GM04504 (cell line): ENCODE results near the gene POLR2J.
"Not testable (repeated sequence)": the region's sequence is repeated elsewhere in the genome, so short reads cannot be mapped to it uniquely, and the experiment has no call there.

Experiments
- DNase-seq: peaks from one replicate; pipeline ENCODE4 v3.0.0-alpha.2; 2012; ENCODE audit warnings: low read depth

POLR2J gene

GRCh38 chr7:102466097-102466496 lies 12.6 kb downstream of the POLR2J start:
- DNase-seq, result no peak

DNA sequence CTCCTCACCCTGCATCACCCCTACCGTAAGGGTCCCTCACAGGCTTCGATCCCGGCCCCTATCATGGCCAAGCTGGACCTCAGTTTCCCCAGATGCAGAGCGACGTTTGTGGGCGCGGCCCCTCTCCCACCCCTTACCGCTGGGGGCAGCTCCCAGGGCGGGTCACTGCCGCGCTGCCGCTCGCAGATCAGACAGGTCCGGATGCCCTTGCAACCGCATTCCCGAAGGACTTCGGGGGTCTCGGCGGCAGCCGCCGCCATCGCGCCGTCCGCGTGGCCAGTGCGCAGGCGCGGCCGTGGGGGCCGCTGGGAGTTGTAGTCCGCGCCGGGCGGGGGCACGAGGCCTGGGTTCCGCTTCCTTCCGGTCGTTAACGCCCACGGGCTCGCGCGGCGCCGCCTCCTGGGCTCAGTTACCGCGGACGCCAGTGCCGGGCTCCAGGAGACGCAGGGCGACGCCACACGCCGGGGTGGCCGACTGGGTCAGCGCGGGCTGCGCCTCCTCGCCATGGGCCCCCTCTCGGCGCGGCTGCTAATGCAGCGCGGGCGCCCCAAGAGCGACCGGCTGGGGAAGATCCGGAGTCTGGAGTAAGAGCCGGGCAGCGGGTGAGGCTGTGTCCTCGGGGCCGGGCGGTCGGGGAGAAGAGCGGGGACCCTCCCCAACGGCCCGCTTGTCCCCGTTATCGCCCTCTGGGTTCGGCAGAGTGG lies 14.0 kb downstream of the POLR2J start, which contains the start of the genes ALKBH4 and LRWD1:
ALKBH4 (minus strand) TSS at position 287 of the 704 bp plus-strand sequence; CDS start at position 260, 27 bp downstream.
LRWD1 (plus strand) TSS at position 408 of the 704 bp plus-strand sequence; CDS start at position 505, 97 bp downstream.
- DNase-seq, result peak; percentile 79

DNA sequence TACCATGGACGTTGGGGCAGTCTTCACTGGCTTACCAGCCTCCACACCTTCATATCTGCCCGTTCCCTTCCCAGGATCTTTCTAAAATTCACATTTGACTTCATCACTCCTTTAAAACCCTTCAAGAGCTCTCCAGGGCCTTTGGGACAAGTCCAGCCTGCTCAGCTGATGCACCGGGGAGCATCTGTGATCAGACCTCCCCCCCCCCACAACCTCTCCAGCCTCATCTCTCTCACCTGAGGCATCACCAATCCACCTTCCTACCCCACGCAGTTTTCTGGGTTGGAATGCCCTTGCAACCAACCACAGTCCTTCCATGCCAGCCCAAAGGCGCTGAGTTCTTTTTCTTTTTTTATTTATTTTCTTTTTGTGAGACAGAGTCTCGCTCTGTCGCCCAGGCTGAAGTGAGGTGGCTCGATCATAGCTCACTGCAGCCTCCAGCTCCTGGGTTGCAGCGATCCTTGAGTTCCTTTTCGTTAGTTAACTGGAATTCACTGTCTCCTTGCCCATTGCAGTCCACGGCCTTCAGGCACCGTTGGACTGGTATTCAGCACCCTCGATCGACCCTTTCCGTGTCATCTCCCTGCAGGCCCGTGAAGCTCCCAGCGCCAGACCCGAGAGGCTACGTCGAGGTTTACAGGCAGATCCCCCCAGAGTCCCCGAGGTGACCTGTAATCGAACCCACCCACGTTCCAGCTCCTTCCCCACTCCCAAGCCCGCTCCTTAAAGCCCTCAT lies 14.7 kb downstream of the POLR2J start:
- DNase-seq, result no peak

- no peak for DNase-seq
Measured at GRCh38 chr7:102460467-102460866, 18.3 kb downstream of the POLR2J start.

- no peak for DNase-seq
Measured at GRCh38 chr7:102459221-102459844, 19.4 kb downstream of the POLR2J start.

- DNase-seq, result no peak
Measured at GRCh38 chr7:102457352-102457924, 21.3 kb downstream of the POLR2J start.

GRCh38 chr7:102456327-102456726 lies 22.4 kb downstream of the POLR2J start:
- DNase-seq, result no peak

- no peak for DNase-seq
Measured at GRCh38 chr7:102455596-102455995, 23.1 kb downstream of the POLR2J start.

GRCh38 chr7:102454932-102455331 lies 23.8 kb downstream of the POLR2J start:
- DNase-seq, result not testable (repeated sequence)

GRCh38 chr7:102454468-102454867 lies 24.3 kb downstream of the POLR2J start:
- DNase-seq, result no peak

GRCh38 chr7:102453319-102453718 lies 25.4 kb downstream of the POLR2J start:
- DNase-seq, result no peak

DNA sequence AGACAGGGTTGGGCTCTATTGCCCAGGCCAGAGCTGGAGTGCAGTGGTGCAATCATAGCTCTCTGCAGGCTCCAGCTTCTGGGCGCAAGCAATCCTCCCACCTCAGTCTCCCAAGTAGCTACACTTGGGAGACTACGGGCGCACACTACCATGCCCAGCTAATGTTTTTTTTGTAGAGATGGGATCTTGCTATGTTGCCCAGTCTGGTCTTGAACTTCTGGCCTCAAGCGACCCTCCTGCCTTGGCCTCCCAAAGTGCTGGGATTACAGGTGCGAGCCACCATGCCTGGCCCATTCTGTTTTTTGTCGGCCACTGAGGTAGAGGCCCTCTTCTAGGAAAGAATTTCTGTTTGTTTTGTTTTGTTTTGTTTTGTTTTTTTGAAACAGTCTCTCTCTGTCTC lies 26.3 kb downstream of the POLR2J start:
- no peak for DNase-seq

DNA sequence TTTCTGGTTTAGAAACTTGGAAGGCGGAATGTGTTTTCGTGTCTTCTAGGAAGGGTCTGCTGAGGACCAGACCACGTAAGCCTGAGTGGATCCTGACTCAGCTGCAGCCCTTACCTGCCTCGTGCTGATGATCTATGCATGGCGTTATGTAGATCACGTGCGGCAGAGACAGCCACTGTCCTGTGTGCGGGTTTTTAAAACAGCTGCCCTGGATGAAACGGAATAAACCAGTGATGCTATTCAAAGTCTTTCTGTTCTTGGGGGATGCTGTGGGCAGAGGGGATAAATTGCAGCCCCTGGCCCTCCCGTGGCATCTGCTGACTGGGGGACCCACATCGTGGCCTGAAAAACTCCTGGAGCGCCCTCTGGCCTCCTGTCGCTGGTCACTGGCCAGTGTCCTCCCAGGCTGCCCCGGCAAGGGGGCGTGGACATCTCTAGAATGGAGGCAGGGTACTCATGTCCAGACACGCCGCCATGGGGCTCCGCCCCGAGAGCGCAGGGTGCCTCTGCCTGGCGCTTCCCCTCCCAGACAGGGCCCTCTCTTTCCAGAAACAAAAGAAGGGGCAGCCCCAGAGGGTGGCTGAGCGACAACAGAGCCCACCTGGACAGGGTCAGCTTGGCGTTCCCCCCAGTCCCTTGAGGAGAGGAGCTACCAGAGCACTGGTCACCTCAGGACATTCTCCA lies 27.2 kb downstream of the POLR2J start:
- no peak for DNase-seq

- DNase-seq, result no peak
Measured at GRCh38 chr7:102450242-102450641, 28.5 kb downstream of the POLR2J start.

GRCh38 chr7:102449136-102449535 lies 29.6 kb downstream of the POLR2J start:
- DNase-seq, result no peak

DNA sequence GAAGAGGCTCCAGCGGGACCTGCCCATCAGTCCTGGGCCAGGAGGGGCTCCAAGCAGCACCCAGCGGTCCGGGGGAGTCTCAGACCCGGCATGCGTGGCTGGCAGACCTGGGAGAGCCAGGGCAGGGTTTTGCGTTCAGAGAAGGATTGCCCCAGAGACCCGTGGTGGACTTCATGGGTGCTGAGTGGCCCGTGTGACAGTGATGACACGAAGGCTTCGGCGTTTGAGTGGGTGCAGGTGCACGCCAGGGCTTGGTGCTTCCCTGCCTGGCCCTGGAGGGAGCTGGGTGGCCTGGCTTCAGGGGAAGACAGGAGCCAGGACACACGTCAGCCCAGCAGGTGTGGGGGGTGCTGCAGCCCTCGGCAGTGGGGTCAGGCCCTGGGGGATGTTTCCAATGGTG lies 31.4 kb downstream of the POLR2J start:
- DNase-seq, result no peak

DNA sequence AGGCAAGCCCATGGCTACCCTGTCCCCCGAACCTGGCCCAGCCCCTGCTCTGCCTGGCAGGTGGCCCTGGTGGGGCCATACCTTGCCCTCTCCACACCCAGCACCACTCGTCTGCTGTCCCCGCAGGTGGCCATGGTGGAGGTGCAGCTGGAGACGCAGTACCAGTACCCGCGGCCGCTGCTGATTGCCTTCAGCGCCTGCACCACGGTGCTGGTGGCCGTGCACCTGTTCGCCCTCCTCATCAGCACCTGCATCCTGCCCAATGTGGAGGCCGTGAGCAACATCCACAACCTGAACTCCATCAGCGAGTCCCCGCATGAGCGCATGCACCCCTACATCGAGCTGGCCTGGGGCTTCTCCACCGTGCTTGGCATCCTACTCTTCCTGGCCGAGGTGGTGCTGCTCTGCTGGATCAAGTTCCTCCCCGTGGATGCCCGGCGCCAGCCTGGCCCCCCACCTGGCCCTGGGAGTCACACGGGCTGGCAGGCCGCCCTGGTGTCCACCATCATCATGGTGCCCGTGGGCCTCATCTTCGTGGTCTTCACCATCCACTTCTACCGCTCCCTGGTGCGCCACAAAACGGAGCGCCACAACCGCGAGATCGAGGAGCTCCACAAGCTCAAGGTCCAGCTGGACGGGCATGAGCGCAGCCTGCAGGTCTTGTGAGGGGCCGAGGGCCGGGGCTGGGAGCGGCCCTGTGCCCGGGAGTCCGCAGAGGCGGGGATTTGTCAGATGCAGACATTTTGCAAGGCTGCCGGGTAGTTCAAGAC lies 32.1 kb downstream of the POLR2J start:
- no peak for DNase-seq

DNA sequence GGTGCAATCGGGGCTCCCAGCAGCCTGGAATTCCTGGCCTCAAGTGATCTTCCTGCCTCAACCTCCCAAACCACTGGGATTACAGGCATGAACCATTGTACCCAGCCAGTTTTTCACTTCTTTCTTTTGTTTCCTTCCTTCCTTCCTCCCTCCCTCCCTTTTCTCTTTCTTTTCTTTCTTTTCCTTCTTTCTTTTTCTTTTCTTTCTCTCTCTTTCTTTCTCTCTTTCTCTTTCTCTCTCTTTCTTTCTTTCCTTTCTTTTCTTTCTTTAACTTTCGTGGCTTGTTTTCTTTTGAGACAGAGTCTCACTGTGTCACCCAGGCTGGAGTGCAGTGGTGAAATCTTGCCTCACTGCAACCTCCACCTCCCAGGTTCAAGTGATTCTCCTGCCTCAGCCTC lies 33.0 kb downstream of the POLR2J start:
- DNase-seq, result no peak

DNA sequence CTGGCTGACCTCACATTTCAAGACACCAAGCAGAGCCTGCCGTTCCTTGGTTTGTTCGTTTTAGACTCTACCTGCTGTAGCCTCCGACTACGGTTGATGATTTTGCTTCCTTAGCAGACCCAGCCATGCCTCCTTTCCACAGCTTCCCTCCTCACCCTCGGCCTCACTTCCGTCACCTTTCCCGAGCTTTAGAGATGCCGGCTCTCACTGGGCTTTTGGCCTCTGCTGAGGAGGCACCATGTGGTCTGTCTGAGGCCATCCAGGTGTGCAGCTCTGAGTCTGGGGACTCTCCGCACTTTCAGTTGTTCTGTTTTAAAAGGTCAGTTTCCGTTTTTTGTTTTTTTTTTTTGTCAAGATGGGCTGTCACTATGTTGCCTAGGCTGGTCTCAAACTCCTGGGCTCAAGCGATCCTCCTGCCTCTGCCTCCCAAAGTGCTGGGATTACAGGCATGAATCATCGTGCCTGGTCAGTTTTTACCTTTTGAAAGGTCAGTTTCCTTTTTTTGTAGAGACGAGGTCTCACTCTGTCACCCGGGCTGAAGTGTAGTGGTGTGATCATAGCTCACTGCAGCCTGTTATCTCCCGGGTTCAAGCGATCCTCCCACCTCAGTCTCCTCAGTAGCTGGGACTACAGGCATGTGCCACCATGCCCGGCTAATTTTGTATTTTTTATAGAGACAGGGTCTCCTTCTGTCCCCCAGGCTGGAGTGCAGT lies 33.6 kb downstream of the POLR2J start:
- DNase-seq, result no peak

DNA sequence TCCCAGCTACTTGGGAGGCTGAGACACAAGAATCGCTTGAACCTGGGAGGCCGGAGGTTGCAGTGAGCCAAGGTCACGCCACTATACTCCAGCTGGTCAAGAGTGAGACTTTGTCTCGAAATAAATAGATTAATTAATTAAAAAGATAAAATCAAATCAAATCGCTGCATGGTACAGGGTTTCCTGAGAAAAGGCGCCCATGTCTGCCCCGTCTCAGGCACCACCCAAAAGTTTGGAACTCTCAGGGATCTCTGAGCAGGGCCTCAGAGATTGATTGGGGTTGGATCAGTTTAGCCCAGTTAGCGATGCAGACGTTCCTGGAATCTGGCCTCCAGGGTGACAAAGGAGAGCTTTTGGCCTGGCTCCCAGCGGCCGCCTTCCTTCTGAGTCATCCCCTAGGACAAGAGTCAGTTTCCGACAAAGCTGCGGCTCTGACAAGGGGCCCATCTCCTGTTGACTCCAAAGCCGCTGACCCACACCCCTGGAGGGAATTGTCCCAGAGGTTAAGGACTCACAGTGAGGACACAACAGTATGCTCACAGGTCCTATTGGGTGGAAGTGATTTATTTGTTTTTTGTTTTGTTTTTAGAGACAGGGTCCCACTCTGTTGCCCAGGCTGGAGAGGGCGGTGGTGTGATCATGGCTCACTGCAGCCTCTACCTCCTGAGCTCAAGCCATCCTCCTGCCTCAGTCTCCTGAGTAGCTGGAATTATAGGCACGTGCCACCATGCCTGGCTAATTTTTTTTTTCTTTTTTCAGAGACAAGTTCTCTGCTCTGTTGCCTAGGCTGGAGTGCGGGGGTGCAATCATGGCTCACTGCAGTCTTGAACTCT lies 38.5 kb downstream of the POLR2J start:
- peak; percentile 61 for DNase-seq
